Testis (tissue), 2 donors: Measurements from ENCODE around the gene SLC6A5.

Experiments
- POLR2A ChIP-seq: fragments of 450-650 bp; IDR thresholded peaks from one replicate; pipeline ENCODE4 v1.6.1; 2017; ENCODE audit warnings: antibody characterized with exemption, mild to moderate bottlenecking, moderate library complexity
- TF ChIP-seq, protein P1 (sequence below), 3 experiments: fragments of 450-650 bp in 2 of 3; fragments of 200-600 bp in 1 of 3; sonication (generic) in 1 of 3; IDR thresholded peaks; one replicate each; pipeline ENCODE4 v1.5.1; 2016 to 2019; ENCODE audit warnings: antibody characterized with exemption in 3 of 3, mild to moderate bottlenecking in 2 of 3, moderate library complexity in 1 of 3

DNA sequence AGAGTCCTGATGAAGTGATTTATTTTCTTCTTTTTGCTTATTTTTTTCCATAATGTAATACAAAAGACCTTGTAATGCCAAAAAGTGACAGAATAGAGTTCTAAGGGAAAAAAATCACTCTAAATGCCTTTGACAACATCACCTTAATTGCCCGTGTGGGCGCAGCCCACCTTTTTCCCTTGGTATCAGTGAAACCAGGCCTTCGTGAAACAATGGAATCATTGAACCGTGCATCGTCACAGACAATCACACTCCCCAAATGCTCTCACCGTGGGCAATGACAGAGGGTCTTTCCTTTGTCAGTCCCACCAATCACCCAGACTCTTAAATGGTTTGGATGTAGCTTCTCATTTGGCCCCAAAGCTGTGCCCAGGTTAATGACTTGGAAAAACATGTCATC lies 9.6 kb upstream of the SLC6A5 start:
- TF ChIP-seq, protein P1, sequence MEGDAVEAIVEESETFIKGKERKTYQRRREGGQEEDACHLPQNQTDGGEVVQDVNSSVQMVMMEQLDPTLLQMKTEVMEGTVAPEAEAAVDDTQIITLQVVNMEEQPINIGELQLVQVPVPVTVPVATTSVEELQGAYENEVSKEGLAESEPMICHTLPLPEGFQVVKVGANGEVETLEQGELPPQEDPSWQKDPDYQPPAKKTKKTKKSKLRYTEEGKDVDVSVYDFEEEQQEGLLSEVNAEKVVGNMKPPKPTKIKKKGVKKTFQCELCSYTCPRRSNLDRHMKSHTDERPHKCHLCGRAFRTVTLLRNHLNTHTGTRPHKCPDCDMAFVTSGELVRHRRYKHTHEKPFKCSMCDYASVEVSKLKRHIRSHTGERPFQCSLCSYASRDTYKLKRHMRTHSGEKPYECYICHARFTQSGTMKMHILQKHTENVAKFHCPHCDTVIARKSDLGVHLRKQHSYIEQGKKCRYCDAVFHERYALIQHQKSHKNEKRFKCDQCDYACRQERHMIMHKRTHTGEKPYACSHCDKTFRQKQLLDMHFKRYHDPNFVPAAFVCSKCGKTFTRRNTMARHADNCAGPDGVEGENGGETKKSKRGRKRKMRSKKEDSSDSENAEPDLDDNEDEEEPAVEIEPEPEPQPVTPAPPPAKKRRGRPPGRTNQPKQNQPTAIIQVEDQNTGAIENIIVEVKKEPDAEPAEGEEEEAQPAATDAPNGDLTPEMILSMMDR (IDR thresholded peaks at IDR 0.05): no peak
- TF ChIP-seq POLR2A: no peak
